IMR-90 (cell line): Measurements from ENCODE around the gene HMGB3. TPM values are rescaled to one million over a fixed set of nuclear protein-coding genes. Genes with fewer than 3 reads are reported as not detected.

ENCODE experiments used
- ATAC-seq: fragments of 200-7000 bp; cut with Tn5 transposase; 2 replicates; pipeline ENCODE4 v1.9.1; 2020; ENCODE audit warnings: low read depth, mild to moderate bottlenecking, moderate library complexity
- BruUV-seq: library from RNA; stranded (reverse); fragments of 400-500 nt; replicated peaks from 2 replicates; lab custom pipeline; 2021; lab: Mats Ljungman, UMichigan
- CTCF ChIA-PET: fragments of 300-600 bp; formaldehyde crosslinking; extraction: SDS; loops from one replicate; lab custom pipeline; 2021; ENCODE audit warnings: antibody characterized with exemption; lab: Yijun Ruan, JAX
- POLR2A ChIA-PET: fragments of 300-600 bp; sonication (Branson Sonifier 250); formaldehyde crosslinking; loops from one replicate; lab custom pipeline; 2022; ENCODE audit warnings: antibody characterized with exemption; ENCODE audit not compliant: unreplicated experiment; lab: Charles Lee
- DNase-seq: peaks from one replicate; pipeline ENCODE4 v3.0.0; 2013
- H2AFZ ChIP-seq: replicated peaks from 2 replicates; pipeline ENCODE3; 2013; ENCODE audit warnings: low read length, mild to moderate bottlenecking; ENCODE audit not compliant: poor library complexity
- H2AK5ac ChIP-seq: 2 replicates; pipeline ENCODE4 v1.6.1; 2013; ENCODE audit warnings: low read depth, low read length, inconsistent platforms
- H2AK9ac ChIP-seq: replicated peaks from 2 replicates; pipeline ENCODE3; 2013; ENCODE audit warnings: mild to moderate bottlenecking, low read depth, low read length, moderate library complexity; ENCODE audit not compliant: poor library complexity
- H2BK120ac ChIP-seq: 2 replicates; pipeline ENCODE4 v1.6.1; 2013; ENCODE audit warnings: low read depth, low read length, inconsistent platforms
- H2BK15ac ChIP-seq: 3 replicates; pipeline ENCODE4 v1.6.1; 2013; ENCODE audit warnings: low read depth, low read length, inconsistent platforms
- H2BK20ac ChIP-seq: 2 replicates; pipeline ENCODE4 v1.6.1; 2013; ENCODE audit warnings: low read depth, mild to moderate bottlenecking, inconsistent platforms, low read length, moderate library complexity
- H2BK5ac ChIP-seq: 2 replicates; pipeline ENCODE4 v1.6.1; 2013; ENCODE audit warnings: mild to moderate bottlenecking, low read depth, low read length, inconsistent platforms; ENCODE audit not compliant: poor library complexity, severe bottlenecking
- H3K14ac ChIP-seq: replicated peaks from 2 replicates; pipeline ENCODE4 v1.6.1; 2013; ENCODE audit warnings: low read depth, low read length, inconsistent platforms
- H3K18ac ChIP-seq: 2 replicates; pipeline ENCODE4 v1.6.1; 2013; ENCODE audit warnings: low read depth, low read length, control low read depth
- H3K23ac ChIP-seq: 2 replicates; pipeline ENCODE4 v1.6.1; 2013; ENCODE audit warnings: low read depth, low read length, inconsistent platforms
- H3K27ac ChIP-seq: 2 replicates; pipeline ENCODE4 v1.5.1; 2013; ENCODE audit warnings: mild to moderate bottlenecking, control low read depth, low read length; ENCODE audit not compliant: insufficient read depth
- H3K27me3 ChIP-seq: 2 replicates; pipeline ENCODE4 v1.6.1; 2013; ENCODE audit warnings: low read length; ENCODE audit not compliant: control insufficient read depth, insufficient read depth
- H3K36me3 ChIP-seq: 2 replicates; pipeline ENCODE4 v1.6.1; 2013; ENCODE audit warnings: low read length, mixed read lengths; ENCODE audit not compliant: control insufficient read depth, insufficient read depth
- H3K4ac ChIP-seq: 2 replicates; pipeline ENCODE4 v1.6.1; 2013; ENCODE audit warnings: low read depth, low read length, inconsistent platforms
- H3K4me1 ChIP-seq: 2 replicates; pipeline ENCODE4 v1.6.1; 2013; ENCODE audit warnings: low read length, mixed read lengths; ENCODE audit not compliant: control insufficient read depth, insufficient read depth
- H3K4me2 ChIP-seq: 2 replicates; pipeline ENCODE4 v1.6.1; 2013; ENCODE audit warnings: low read depth, mild to moderate bottlenecking, control low read depth, low read length, moderate library complexity
- H3K4me3 ChIP-seq: 2 replicates; pipeline ENCODE4 v1.5.1; 2013; ENCODE audit warnings: low read depth, mild to moderate bottlenecking, control low read depth, low read length, moderate library complexity; ENCODE audit not compliant: insufficient read depth
- H3K56ac ChIP-seq: 2 replicates; pipeline ENCODE4 v1.6.1; 2013; ENCODE audit warnings: low read length, inconsistent platforms; ENCODE audit not compliant: insufficient read depth; ENCODE audit errors: extremely low read depth
- H3K79me1 ChIP-seq, 2 experiments: 2 replicates each; pipeline ENCODE4 v1.6.1; 2013; ENCODE audit warnings: low read length in 2 of 2, inconsistent platforms in 1 of 2, low read depth in 1 of 2
- H3K9ac ChIP-seq: 2 replicates; pipeline ENCODE4 v1.6.1; 2013; ENCODE audit warnings: low read depth, low read length, control low read depth
- H3K9me1 ChIP-seq: 2 replicates; pipeline ENCODE4 v1.6.1; 2013; ENCODE audit warnings: low read length, inconsistent platforms; ENCODE audit not compliant: insufficient read depth
- H3K9me3 ChIP-seq: 2 replicates; pipeline ENCODE4 v1.6.1; 2013; ENCODE audit warnings: low read length; ENCODE audit not compliant: control insufficient read depth, insufficient read depth
- H4K20me1 ChIP-seq: 2 replicates; pipeline ENCODE4 v1.6.1; 2013; ENCODE audit warnings: low read length, inconsistent platforms; ENCODE audit not compliant: insufficient read depth
- H4K5ac ChIP-seq: 2 replicates; pipeline ENCODE4 v1.6.1; 2013; ENCODE audit warnings: mild to moderate bottlenecking, low read depth, low read length, control low read depth
- H4K8ac ChIP-seq, 2 experiments: 2 replicates each; pipeline ENCODE4 v1.6.1; 2013; ENCODE audit warnings: low read depth in 2 of 2, low read length in 2 of 2, control low read depth in 1 of 2, inconsistent platforms in 1 of 2
- H4K91ac ChIP-seq: 2 replicates; pipeline ENCODE4 v1.6.1; 2013; ENCODE audit warnings: low read depth, low read length, inconsistent platforms; ENCODE audit not compliant: insufficient read depth
- BHLHE40 ChIP-seq: fragments of 150-350 bp; IDR thresholded peaks from 2 replicates; pipeline ENCODE4 v1.6.1; 2016; ENCODE audit warnings: mild to moderate bottlenecking, low read depth, low read length
- CHD1 ChIP-seq: IDR thresholded peaks from 2 replicates; pipeline ENCODE4 v1.6.1; 2012; ENCODE audit warnings: low read depth, low read length, improper control_type of control experiment
- RCOR1 ChIP-seq: IDR thresholded peaks from 2 replicates; pipeline ENCODE4 v1.6.1; 2012; ENCODE audit warnings: mild to moderate bottlenecking, low read length, improper control_type of control experiment; ENCODE audit not compliant: insufficient replicate concordance
- RFX5 ChIP-seq: IDR thresholded peaks from 2 replicates; pipeline ENCODE4 v1.8.0; 2012; ENCODE audit warnings: low read depth, mild to moderate bottlenecking, low read length, moderate library complexity
- SMC3 ChIP-seq: fragments of 150-350 bp; IDR thresholded peaks from 2 replicates; pipeline ENCODE4 v1.6.1; 2016; ENCODE audit warnings: low read depth, mild to moderate bottlenecking, antibody characterized with exemption, low read length, moderate library complexity
- WGBS, 2 experiments: methylation state at CpG; one replicate each; pipeline versions ENCODE4 v1.1.5 to v1.1.7; 2013; ENCODE audit warnings: missing lambda C conversion rate in 2 of 2; ENCODE audit not compliant: insufficient read length in 1 of 2; ENCODE audit errors: extremely low coverage in 2 of 2; 5-methylcytosine and 5-hydroxymethylcytosine counted together
- dilution Hi-C: fragments of 300-500 bp; cut with HindIII; formaldehyde crosslinking; loops from one replicate; pipeline ENCODE4 v1.14.3; 2018; ENCODE audit warnings: low sequenced_read_pairs; ENCODE audit not compliant: unreplicated experiment
- in situ Hi-C: fragments of 300-500 bp; cut with MboI; formaldehyde crosslinking; loops from 3 replicates; pipeline ENCODE4 v1.14.3; 2019; ENCODE audit warnings: low sequenced_read_pairs, inconsistent platforms, mixed read lengths
- intact Hi-C: fragments of 100-400 bp; cut with micrococcal nuclease; formaldehyde crosslinking; loops from 2 replicates; pipeline ENCODE4 v1.10.0; 2022
- polyA plus RNA-seq, 3 experiments: library from polyadenylated mRNA; depleted of rRNA; stranded (reverse); fragments of >200 nt; gene quantifications; 2 replicates each; pipeline ENCODE4 v1.2.3, GENCODE V29; 2012; ENCODE audit warnings: low replicate concordance in 1 of 3
- total RNA-seq: library from RNA; depleted of rRNA; stranded (reverse); fragments of >200 nt; gene quantifications from 2 replicates; pipeline ENCODE4 v1.2.3, GENCODE V29; 2012

HMGB3 gene
- total and polyA plus RNA-seq, 2 of the 4 experiments (the other 2 are of a cell fraction) = 14.7 to 21.3 TPM

GRCh38 chrX:150942942-150943594 is 40.1 kb upstream of the HMGB3 start:
- Histone ChIP-seq H2BK120ac (no peak overlapping the region), H3K4me1 (no peaks in the 10 kb centered on the region), H3K27ac (no peak overlapping the region), H2AK5ac (no peak overlapping the region), H3K79me1 (no peaks in the 10 kb centered on the region), H3K4me2 (no peak overlapping the region), H4K91ac (no peak overlapping the region), H3K23ac (no peak overlapping the region), H3K27me3 (peaks cover 2% of the 10 kb centered on the region; the same call in 1 of the 2 replicates), H3K9ac (no peak overlapping the region), H3K9me1 (no peaks in the 10 kb centered on the region), H3K14ac (no peak overlapping the region), H4K8ac (no peak overlapping the region), H3K4me3 (no peak overlapping the region), H2AK9ac (no peak overlapping the region), H4K5ac (no peak overlapping the region), H2BK20ac (no peak overlapping the region), H3K18ac (no peak overlapping the region), H3K4ac (no peak overlapping the region), H2BK15ac (no peak overlapping the region), H4K20me1 (no peaks in the 10 kb centered on the region), H3K56ac (no peak overlapping the region), H2BK5ac (no peak overlapping the region), H3K9me3 (no peaks in the 10 kb centered on the region; the same call in 1 of the 2 replicates), H2AFZ (no peak overlapping the region), H3K36me3 (no peaks in the 10 kb centered on the region)
- intact Hi-C loops (no loop called here), in situ Hi-C loops (no loop called here), dilution Hi-C loops (no loop called here)
- CTCF ChIA-PET = no interaction called here
- ATAC-seq = no peak
- no peak for TF ChIP-seq CHD1
- no peak for TF ChIP-seq SMC3
- TF ChIP-seq BHLHE40 = no peak
- TF ChIP-seq RFX5 = no peak
- no peak for TF ChIP-seq RCOR1
- POLR2A ChIA-PET = no interaction called here
- BruUV-seq = no TSS peak
- no peak for DNase-seq
- WGBS, 2 experiments = 64% methylated on average over 6 of the region's 9 CpGs; no CpG with 5 or more reads in 1 of the 2 experiments
